Umbilical cord (tissue), 2 donors: ENCODE results near the gene RALGAPB. TPM values are rescaled to one million over a fixed set of nuclear protein-coding genes. Genes with fewer than 3 reads are reported as not detected.
"Not testable (repeated sequence)": the region's sequence is repeated elsewhere in the genome, so short reads cannot be mapped to it uniquely, and the experiment has no call there.

Experiments
- DNase-seq: peaks from one replicate; pipeline ENCODE4 v3.0.0-alpha.2; 2015; ENCODE audit warnings: low spot score
- total RNA-seq: library from RNA; depleted of rRNA; stranded (reverse); fragments of >200 nt; gene quantifications from one replicate; pipeline ENCODE4 v1.2.3, GENCODE V29; 2014; ENCODE audit warnings: low replicate concordance; ENCODE audit not compliant: insufficient read depth

The RALGAPB gene
- total RNA-seq, 1 donor from 2014 or later, result 36.4 TPM

DNA sequence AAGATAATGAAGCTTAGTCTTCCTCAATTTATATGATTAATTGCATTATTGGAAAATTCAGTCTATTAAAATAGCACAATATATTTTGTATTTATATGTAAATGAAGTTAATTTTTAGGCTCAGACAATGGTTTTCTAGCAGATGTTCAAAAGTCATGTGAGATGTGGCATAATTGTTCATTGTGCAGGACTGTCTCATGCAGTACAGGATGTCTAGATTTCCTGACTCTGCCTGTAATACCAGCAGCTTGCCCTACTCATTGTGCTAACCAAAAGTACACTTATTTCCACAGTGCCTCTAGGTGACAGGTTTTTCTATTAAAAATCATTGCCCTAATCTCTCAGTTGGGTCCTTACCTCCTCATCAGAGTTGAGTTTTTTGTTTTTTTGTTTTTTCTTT, 12.4 kb downstream of the RALGAPB start:
- no peak for DNase-seq

- no peak for DNase-seq
Measured at GRCh38 chr20:38489181-38489580, 16.5 kb downstream of the RALGAPB start.

DNA sequence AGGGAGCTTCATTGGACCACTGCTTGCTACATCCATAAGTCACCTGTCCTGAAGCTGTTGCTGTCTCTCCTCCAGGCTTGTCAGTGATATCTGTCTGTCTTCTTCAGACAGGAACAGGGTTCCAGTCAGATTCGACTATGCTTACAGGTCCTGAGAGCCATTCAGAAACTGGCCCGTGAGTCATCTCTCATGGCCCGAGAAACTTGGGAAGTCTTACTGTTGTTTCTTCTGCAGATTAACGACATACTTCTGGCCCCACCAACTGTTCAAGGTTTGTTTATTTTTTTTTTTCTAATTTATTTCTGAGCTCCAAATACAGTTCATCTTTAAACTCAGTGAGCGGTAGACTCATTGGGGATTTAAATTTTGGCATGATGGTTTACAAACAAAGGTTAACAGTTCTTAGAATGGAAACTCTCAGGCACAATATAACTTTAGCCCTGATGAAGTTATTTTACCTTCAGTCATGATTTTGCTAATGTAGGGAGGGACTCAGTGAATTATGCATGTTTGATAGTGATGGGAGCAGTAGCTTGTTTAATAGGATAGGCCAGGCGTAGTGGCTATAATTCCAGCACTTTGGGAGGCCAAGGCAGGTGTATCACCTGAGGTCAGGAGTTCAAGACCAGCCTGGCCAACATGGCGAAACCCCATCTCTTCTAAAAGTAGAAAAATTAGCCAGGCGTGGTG, 24.7 kb downstream of the RALGAPB start:
- DNase-seq, result no peak

DNA sequence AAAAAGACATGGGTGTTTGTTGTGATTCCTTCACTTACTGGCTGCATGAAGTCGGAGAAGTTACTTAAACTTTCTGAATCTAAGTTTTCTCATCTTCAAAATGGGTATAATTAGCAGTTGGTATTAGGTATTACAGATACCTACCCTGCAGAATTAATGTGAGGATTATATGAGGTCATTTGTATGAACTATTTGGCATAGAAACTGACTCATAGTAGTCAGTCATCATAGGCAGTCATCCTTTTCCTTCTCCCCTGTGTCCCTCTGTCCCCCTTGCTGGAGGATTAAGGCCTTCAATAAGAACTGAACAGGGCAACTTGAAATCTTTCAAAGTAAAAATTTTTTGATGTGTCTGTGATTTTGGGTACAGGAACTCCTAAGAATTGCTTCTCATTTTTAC, 26.3 kb downstream of the RALGAPB start:
- DNase-seq, result no peak

- DNase-seq, result no peak
Measured at GRCh38 chr20:38499366-38499765, 26.7 kb downstream of the RALGAPB start.

DNA sequence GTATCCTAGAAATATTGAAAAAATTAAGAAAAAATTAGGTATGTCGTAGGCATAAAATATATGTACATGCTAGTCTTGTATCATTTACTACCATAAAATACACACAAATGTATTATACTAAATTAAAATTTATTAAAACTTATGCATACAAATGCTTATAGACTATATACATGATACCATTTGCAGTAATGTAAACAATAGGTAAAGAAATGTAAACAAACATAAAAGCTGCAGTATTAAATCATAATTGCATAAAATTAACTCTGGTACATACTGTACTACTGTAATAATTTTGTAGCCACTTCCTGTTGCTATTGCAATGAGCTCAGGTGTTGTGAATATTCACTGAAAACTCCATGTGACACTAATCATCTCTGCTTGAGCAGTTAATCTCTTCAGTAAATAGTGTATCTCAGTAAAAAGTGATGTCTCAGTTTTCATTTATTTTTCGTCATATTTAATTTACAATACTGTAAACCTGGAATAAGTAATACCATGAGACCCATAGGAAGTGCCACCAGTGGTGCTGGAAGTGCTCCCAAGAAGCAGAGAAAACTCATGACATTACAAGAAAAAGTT, 29.3 kb downstream of the RALGAPB start:
- no peak for DNase-seq

DNA sequence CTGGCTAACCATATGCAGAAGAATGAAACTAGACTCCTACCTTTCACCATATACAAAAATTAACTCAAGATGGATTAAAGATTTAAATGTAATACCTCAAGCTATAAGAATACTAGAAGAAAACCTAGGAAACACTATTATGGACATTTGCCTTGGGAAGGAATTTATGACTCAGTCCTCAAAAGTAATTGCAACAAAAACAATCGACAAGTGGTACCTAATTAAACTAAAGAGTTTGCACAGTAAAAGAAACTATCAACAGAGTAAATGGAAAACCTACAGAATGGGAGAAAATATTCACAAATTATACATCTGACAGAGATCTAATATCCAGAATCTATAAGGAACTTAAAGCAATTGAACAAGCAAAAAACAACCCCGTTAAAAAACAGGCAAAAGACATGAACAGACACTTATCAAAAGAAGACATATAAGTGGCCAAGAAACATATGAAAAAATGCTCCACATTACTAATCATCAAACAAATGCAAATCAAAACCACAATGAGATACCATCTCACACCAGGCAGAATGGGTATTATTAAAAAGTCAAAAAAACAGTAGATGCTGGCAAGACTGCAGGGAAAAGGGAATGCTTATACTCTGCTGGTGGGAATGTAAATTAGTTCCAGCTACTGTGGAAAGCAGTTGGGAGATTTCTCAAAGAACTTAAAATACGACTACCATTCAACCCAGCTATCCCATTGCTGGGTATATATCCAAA, 31.9 kb downstream of the RALGAPB start:
- no peak for DNase-seq

DNA sequence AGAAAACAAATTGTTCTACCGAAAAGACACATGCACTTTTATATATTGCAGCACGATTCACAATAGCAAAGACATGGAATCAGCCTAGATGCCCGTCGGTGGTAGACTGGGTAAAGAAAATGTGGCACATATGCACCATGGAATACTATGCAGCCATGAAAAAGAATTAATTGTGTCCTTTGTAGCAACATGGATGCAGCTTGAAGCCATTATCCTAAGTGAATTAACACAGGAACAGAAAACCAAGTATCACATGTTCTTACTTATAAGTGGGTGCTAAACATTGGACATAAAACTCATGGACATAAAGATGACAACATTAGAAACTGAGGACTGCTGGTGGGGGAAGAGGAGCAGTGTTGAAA, 32.4 kb downstream of the RALGAPB start:
- DNase-seq, result no peak

DNA sequence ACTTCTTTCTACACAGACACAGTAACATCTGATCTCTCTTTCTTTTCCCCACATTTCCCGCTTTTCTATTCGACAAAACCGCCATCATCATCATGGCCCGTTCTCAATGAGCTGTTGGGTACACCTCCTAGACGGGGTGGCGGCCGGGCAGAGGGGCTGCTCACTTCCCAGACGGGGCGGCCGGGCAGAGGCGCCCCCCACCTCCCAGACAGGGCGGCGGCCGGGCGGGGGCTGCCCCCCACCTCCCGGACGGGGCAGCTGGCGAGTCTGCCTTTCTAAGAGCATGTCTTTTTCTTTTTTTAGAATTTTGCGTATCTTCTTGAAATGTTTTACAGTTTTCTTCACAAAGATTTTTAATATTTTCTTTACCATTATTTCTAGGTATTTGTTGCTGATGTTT, 39.1 kb downstream of the RALGAPB start:
- not testable (repeated sequence) for DNase-seq

DNA sequence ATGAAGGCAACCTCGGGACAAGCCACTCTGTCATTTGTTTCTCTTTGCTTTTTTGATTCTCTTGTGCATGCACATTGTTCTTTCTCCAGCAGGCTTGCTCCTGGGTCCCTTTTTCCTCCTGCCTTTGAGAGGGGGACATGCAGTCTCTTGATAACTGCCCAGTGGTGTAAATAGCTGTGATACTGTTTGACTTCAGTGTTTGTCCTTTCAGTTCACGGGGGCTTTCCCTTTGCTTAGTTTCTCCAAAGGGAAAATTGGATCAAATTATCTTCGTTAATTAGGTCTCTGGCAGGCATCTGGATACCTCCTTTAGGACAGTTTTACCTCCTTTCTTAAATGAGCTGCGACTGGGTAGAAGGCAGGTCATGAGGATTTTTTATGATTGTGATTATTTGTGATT, 41.5 kb downstream of the RALGAPB start:
- no peak for DNase-seq

- no peak for DNase-seq
Measured at GRCh38 chr20:38514947-38515346, 42.3 kb downstream of the RALGAPB start.

- DNase-seq, result no peak
Measured at GRCh38 chr20:38515631-38516030, 43.0 kb downstream of the RALGAPB start.

GRCh38 chr20:38519426-38519825, 46.8 kb downstream of the RALGAPB start:
- no peak for DNase-seq

GRCh38 chr20:38520261-38520660, 47.6 kb downstream of the RALGAPB start:
- DNase-seq, result no peak

GRCh38 chr20:38523697-38524096, 51.1 kb downstream of the RALGAPB start:
- no peak for DNase-seq

DNA sequence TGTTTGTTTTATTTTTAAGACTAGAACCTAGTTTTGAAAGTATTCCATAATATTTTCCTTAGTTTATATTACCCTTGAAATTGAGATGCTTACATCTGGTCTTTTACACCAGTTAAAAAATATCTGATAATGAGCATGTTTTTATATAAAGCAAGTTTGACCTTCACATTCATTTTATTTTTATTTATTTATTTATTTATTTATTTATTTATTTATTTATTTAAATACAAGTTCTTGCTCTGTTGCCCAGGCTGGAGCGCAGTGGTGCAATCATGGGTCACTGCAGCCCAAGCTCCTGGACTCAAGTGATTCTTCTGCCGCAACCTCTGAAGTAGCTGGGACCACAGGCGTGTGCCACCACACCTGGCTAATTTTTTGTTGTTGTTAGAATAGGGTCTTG, 55.5 kb downstream of the RALGAPB start:
- no peak for DNase-seq

- DNase-seq, result no peak
Measured at GRCh38 chr20:38531021-38531420, 58.4 kb downstream of the RALGAPB start.

DNA sequence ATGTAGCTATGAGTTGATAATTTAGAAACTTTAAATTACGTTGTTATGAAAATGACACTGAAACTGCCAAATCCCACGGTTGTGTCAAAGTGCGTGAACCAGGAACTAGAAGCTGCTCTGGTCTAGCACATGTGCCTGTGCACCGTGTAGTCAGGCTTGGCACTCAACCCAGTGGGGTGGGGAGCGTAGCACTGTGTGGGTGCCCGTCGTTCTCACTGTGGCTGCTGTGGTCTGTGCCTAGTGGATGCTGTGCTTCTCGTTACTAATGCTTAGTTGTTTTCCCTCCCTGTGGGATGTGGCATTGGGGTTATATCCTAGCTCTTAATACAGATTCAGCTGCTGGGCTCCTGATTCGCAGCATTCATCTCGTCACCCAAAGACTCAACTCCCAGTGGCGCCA, 62.1 kb downstream of the RALGAPB start:
- DNase-seq, result no peak

DNA sequence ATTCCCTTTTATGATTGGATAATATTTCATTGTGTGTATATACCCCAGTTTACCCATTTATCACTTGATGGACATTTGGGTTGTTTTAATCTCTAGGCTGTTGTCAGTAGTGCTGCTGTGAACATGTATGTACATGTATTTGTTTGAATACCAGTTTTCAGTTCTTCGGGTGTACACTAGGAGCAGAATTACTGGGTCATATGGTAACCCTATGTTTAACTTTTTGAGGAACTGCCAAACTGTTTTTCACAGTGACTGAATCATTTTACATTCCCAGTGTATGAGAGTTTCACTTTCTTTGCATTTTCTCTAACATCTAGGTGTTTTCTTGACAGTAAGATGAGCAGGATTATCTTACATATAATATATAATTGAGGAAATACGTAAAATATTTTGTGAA, 63.7 kb downstream of the RALGAPB start:
- DNase-seq, result no peak

DNA sequence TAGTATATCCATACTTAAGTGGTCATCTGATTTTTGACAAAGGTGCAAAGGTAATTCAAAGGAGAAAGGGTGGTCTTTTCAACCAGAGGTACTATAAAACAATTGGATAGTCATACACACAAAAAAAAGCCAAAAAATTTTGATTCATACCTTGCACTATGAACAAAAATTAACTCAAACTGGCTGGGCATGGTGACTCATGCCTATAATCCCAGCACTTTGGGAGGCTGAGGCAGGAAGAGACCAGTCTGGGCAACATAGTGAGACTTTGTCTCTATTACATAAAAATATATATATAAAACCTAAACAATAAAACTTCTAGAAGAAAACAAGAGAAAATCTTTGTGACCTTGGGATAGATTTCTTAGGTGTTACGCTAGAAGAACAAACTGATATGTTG, 64.5 kb downstream of the RALGAPB start:
- DNase-seq, result no peak

DNA sequence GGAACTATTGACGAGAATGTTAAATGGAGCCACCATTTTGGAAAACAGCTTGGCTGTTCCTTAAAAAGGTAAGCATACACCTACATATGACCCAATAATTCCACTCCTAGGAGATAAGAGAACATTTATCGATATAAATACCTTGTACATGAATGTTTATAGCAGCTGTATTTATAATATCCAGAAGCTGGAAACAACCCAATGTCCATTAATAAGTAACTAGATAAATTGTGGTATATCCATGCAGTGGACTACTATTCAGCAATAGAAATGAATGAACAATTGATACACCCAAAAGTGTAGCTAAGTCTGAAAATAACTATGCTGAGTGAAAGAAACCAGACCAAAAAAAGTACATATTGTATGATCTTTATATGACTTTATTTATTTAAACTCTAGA, 66.1 kb downstream of the RALGAPB start:
- no peak for DNase-seq

GRCh38 chr20:38543014-38543906, 70.6 kb downstream of the RALGAPB start:
- no peak for DNase-seq
